Measurements from ENCODE around the gene EEA1. TPM values are rescaled to one million over a fixed set of nuclear protein-coding genes. Genes with fewer than 3 reads are reported as not detected.
A peak's percentile ranks its signal among the peaks of the same experiment; 100 is the strongest.

The EEA1 gene
- total RNA-seq, 1 donor from 2014 or later, result 27.0 TPM

DNA sequence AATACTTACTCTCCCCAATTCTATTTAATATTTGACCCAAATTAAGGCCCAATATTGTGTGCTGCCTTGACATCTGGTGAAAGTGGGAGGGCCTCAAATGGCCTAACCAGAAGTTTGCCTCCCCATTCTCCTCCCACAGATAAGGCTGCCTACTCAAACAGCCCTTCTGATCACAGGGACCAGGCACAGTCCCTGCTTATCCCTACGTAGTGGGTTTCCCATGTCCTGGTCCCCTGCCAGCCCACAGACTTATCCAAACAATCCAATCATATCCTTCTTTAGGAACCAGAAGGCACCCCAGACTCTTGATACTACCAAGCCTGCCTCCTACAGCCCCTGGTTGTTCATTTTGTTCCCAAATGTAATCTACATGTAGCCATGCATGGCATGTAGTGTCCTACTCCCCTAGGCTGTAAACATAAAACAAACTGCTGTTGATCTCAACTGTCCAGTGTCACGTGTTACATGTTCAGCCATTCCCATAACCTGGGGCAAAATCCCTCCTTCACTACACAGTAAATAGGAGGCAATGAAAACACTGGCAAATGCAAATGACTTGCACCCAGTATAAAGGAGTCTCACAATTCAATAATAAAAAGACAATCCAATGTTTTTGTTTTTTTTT is 49.3 kb downstream of the EEA1 start:
- DNase-seq, result no peak

DNA sequence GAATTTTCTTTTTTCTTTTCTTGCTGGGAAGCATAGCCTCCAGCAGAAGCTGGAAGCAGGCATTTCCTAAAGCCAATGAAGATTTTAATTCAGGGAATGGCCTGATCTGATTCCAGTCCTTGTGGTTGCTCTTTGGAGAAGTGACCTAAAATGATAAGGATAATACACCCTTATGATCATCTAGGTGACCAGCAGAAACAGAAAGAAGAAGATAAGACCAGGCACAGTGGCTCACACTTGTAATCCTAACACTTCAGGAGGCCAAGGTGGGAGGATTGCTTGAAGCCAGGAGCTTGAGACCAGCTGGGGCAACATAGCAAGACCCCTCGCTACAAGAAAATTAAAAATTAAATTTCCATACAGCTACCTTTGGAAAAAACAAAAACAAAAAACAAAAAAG is 51.2 kb downstream of the EEA1 start:
- DNase-seq, result no peak

DNA sequence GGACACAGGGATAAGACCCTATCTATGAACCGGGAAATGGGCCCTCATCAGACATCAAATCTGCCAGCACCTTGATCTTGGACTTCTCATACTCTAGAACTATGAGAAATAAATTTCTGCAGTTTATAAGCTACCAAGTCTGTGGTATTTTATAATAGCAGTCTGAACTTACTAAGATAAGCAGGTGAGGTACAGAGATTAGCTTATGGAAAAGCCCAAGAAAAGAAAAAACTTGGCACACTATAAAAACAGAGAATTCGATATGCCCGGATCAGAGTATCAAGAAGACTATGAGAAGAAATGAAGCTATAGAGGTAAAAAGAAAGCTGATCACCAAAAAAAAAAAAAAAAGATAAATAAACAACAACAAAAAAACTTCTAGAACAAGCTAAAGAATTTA is 52.6 kb downstream of the EEA1 start:
- no peak for DNase-seq

DNA sequence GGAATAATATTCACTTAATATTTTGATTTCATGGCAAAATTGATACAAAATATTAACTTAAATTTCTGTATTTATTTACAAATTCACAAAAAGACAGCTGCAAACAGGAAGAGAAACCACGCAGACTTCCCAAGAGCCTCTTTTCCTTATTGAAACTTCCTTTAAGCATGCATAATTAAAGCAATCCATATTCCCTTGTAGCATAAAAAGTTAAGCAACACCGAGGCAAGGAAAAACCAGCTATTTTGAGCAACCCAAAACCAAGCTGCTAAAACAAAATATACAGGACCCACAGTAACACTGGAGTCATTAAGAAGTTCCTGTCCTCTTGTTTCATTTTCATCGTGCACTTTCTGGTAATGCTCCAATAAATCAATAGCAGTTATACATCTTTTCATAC is 58.0 kb downstream of the EEA1 start:
- peak; percentile 45 for DNase-seq

DNA sequence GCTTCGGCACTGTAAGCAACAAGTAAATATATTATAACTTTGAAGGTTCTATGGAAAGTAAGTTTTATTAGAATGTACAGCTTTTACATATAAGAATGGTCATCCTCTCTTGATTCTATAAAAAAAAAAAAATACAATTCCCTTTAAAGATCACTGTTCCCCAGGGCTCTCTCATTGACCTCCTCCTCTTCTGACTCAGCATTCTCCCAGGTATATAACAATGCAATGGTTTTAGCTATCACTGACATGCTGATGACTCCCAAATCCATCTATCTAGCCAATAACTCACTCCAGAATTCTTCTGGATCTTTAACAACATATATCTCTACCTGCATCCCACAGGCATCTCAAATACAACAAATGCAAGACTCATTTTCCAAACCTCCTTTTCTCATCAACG is 62.7 kb downstream of the EEA1 start:
- no peak for DNase-seq

DNA sequence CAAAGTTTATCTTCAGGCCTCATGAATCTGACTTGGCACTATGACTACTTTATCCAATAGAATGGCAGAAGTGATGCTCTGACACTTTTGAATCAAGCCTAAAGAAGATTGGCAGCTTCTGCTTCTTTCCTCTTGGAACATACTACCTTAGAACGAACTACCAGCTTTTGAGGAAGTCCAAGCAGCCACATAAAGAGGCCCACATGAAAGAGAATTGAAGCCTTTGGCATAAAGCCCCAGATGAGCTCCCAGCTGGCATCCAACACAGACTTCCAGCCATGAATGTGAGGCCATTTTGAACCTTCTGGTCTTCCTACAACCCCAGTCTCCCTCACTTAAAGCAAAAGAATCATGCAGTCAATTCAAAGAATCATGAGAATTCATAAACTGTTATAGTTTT is 65.8 kb downstream of the EEA1 start:
- DNase-seq, result no peak

DNA sequence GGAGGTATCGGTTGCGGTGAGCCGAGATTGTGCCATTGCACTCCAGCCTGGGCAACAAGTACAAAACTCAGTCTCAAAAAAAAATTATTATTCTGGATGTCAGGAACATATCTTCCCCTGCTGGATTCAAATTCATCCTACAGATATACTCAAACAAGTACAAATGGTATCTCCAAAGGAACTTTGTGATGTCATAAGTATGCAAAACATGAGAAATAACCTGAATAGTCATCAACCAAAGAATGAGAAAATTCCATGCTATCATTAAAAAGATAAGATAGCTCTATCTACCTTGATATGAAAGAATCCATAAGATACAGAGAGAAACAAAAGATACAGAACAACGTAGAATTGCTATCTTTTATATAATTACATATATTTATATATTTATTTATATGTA is 67.7 kb downstream of the EEA1 start:
- no peak for DNase-seq

DNA sequence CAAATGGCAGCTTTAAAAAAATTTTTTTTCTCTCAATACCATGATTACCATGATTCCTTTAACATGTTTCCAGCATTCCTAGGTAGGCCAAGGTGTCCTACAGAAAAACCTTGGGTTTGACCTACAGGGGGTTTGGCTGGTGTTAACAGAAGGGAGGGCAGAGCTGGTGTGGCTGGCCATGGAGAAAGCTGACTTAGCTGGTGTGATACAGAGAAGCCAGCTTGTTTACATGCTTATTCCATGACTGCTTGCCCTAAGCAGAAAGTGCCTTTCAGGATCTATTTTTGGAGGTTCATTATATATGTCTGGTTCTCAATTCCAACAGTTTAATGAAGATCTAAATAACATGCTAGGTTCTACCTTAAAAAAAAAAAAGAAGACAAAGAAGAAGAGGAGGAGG is 68.6 kb downstream of the EEA1 start:
- no peak for DNase-seq

DNA sequence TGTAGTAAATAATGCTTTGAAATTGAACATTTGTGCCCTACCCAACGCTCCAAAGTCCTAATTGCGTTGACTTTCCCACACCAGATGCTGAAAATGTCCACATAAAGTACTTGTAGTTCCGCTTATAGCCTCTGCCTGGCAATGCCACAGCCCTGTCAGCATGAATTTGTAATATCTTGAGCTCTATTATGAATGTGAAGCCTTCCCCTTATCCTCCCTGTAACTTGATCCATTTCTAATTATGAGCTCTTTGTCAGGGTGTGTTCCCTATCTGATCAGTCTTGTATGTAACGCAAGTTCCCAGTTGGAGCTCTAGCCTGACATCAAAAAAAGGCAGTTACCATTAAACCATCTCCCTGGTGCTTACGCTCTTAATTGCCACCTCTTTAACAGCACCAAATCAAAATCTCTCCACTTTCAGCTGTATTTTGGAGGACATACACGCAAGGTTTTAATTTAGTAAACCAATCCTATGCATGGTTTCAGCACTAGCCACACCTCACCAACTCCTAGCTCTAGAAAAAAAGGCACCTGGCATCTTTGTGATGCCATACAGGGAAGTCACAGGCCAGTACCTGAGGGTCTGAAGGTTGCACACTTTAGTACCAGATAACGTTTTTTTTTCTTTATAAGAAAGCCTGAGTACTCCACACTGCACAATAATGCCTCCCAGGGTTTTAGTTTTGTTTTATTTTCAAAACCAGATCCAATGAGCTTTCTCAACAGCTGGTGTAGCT is 69.3 kb downstream of the EEA1 start:
- DNase-seq, result no peak

DNA sequence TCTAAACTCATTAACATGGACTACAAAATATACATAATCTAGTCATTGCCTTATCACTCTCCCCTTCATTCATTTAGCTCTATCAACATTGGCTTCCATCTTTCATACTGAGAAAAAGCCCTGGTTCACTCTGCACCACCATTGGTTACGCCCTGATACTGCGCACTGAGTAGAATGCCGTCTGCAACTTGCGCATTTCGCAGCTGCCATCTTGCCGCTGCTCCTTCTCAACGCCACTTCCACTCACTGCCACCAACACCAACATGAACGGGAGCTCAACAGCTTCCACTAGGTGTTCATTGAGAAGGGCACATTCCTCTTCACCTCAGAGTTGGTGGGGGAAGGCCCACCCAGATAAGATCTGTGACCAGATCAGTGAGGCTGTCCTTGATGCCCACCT is 71.3 kb downstream of the EEA1 start:
- no peak for DNase-seq

GRCh38 chr12:92854344-92854743 is 74.8 kb downstream of the EEA1 start:
- no peak for DNase-seq

DNA sequence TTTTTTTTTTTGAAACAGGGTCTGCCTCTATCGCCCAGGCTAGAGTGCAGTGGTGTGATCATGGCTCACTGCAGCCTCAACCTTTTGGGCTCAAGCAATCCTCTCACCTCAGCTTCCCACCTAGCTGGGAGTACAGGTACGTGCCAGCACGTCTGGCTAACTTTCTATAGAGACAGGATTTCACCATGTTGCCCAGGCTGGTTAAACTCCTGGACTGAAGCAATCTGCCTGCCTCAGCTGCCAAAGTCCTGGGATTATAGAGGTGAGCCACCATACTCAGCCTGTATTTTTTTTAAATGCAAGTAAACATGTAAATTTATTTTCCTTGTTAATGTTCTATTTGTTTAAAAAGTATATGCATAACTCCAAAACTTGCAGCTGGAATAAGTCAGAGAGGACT is 80.4 kb downstream of the EEA1 start:
- DNase-seq, result no peak

DNA sequence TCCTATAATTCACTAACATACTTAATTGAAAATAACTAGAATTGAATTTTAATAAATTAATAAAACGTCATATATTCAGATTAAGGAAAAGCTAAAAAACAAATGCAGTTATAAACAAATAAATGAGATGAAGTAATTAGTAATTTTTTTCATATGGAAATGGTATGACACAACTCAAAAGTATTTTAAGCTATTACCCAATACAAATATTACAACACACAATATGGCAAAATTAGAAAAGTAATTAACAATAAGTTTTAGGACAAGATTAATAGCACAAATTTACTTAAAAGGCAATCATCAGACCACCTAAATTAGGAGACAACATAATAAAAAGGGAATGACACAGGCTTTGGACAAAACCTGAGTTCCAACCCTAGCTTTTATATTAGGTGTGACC is 81.7 kb downstream of the EEA1 start:
- peak; percentile 13 for DNase-seq

DNA sequence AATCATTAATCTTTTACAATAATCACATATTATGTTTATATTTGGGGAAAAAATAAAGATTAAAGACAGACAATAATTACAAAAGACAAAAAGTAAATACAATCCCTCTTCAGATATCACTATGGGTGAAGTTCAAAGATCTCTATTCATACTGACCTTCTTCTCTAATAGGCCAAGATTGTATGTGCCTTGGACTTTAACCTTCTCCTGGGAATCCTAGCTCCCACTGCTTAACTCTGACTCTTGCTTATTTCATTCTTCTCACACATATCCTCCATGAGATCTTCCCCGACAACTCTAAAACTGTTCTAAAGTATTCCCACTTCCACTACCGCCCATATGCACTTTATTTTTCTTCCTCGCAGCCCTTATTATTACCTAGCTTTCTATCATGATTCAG is 83.8 kb downstream of the EEA1 start:
- DNase-seq, result no peak

GRCh38 chr12:92844151-92844763 is 84.8 kb downstream of the EEA1 start:
- DNase-seq, result no peak

DNA sequence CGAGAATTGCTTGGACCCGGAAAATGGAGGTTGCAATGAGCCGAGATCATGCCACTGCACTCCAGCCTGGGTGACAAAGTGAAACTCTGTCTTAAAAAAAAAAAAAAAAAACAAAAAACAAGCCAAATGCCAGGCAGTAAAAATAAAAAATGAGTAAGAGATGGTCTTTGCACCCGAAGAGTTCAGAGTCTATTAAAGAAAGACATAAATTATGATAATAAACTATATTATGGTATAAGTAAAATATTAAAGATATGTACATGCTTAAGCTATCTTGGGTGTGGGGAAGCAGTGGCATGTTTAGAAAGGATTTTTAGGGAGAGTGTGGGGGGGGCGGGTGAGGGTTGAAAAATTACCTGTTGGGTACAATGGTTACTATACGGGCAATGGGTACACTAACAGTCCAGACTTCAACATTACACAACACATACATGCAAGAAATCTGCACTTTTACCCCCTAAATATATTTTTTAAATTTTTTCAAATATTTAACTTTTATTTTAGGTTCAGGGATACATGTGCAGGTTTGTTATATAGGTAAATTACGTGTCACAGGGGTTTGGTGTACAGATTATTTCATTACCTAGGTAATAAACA is 99.3 kb downstream of the EEA1 start:
- DNase-seq, result no peak

GRCh38 chr12:92828565-92828964 is 100.5 kb downstream of the EEA1 start:
- no peak for DNase-seq

GRCh38 chr12:92827836-92828431 is 101.2 kb downstream of the EEA1 start:
- DNase-seq, result peak; percentile 19

DNA sequence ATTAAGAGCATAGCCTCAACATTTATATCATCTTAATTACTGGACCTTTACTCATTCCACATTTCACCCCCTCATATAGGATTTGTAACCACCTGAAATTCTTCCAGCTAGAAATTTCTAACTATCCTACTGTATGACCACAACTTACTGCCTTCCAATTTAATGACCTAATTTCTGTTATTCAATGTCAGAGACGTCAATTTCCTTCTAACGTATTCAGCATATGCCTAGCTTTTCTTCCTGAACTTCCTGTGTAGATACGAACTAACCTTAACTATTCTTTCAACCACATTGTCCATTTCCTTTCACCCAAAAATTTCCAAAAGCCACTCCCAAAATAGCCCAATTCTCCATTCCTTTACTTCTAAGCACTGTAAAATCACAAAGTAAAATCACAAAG is 108.0 kb downstream of the EEA1 start:
- DNase-seq, result no peak

DNA sequence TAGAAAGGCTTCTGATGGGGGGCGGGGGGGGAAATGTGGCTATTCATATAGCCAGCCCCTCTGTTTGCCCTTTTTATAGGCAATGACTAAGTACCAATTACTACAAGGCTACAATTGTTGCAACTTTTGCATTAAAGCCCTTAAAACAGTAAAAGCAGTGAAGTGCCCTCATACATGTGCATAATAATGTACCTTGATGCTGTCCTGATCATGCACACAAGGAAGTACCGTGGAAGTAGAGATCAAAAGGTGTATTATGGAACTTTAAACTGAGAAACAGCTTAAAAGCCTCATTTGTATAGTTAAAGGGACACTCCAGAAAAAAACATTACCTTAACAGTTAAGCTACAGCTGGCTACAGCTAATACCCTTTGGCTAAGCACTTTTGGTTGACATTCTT is 114.5 kb downstream of the EEA1 start:
- DNase-seq, result no peak

- DNase-seq, result no peak
Measured at GRCh38 chr12:92810370-92810769, 118.7 kb downstream of the EEA1 start.

DNA sequence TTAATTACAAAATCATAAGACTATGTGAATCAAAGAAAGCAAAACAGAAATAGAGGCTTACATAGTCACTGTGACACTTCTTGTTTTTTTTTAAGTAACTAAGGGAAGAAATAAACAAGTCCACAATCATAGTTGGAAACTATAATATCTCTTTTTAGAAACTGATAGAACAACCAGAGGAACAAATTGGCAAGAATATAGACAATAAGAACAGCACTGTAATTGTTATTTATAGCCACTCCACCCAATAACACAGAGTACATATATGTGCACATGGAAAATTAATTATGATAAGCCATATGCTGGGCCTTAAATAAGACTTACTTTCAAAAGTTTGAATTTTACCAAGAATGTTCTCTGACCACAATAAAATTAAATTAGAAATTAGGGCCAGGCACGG is 125.2 kb downstream of the EEA1 start:
- peak; percentile 53 for DNase-seq

- peak; percentile 55 for DNase-seq
Measured at GRCh38 chr12:92802906-92803305, 126.2 kb downstream of the EEA1 start.
